Measurements from ENCODE around the gene STAC. TPM values are rescaled to one million over a fixed set of nuclear protein-coding genes. Genes with fewer than 3 reads are reported as not detected.

Gene STAC
- total and polyA plus RNA-seq, 4 donors = 4.5 to 27.9 (median 7.3) TPM

- no peaks in the 10 kb centered on the region for H3K9me3 ChIP-seq (ENCODE audit: control insufficient read depth, insufficient read depth, low read length)
- 72% methylated on average over 3 of the region's 3 CpGs for WGBS (ENCODE audit: insufficient coverage)
- H3K27ac ChIP-seq (ENCODE audit: low read depth, low read length) = no peak overlapping the region
- no peak for DNase-seq (ENCODE audit: low read depth in 4 of 6, low spot score in 6 of 6)
- H3K4me1 ChIP-seq (ENCODE audit: control insufficient read depth, insufficient read depth, low read length) = no peaks in the 10 kb centered on the region
- no peaks in the 10 kb centered on the region for H3K36me3 ChIP-seq (ENCODE audit: control insufficient read depth, insufficient read depth, low read length)
- no peaks in the 10 kb centered on the region for H3K27me3 ChIP-seq (ENCODE audit: control insufficient read depth, insufficient read depth, low read length)
- no peak overlapping the region for H3K4me3 ChIP-seq (ENCODE audit: low read depth, low read length)
Measured at GRCh38 chr3:36591959-36592358, 211.7 kb downstream of the STAC start.

GRCh38 chr3:36595511-36595910, 215.2 kb downstream of the STAC start:
- no peak overlapping the region for H3K4me3 ChIP-seq (ENCODE audit: low read depth, low read length)
- H3K27ac ChIP-seq (ENCODE audit: low read depth, low read length) = no peak overlapping the region
- H3K4me1 ChIP-seq (ENCODE audit: control insufficient read depth, insufficient read depth, low read length) = no peaks in the 10 kb centered on the region
- DNase-seq (ENCODE audit: low read depth in 4 of 6, low spot score in 6 of 6) = peak in 1 of 6 donors; percentile 11
- no peaks in the 10 kb centered on the region for H3K27me3 ChIP-seq (ENCODE audit: control insufficient read depth, insufficient read depth, low read length)
- WGBS (ENCODE audit: insufficient coverage) = no CpG with 5 or more reads among the region's 1 CpG
- no peaks in the 10 kb centered on the region for H3K9me3 ChIP-seq (ENCODE audit: control insufficient read depth, insufficient read depth, low read length)
- no peaks in the 10 kb centered on the region for H3K36me3 ChIP-seq (ENCODE audit: control insufficient read depth, insufficient read depth, low read length)

GRCh38 chr3:36596419-36596818, 216.1 kb downstream of the STAC start:
- Histone ChIP-seq H3K4me1 (ENCODE audit: control insufficient read depth, insufficient read depth, low read length) (no peaks in the 10 kb centered on the region), H3K27ac (ENCODE audit: low read depth, low read length) (no peak overlapping the region), H3K36me3 (ENCODE audit: control insufficient read depth, insufficient read depth, low read length) (no peaks in the 10 kb centered on the region), H3K27me3 (ENCODE audit: control insufficient read depth, insufficient read depth, low read length) (no peaks in the 10 kb centered on the region), H3K4me3 (ENCODE audit: low read depth, low read length) (no peak overlapping the region), H3K9me3 (ENCODE audit: control insufficient read depth, insufficient read depth, low read length) (no peaks in the 10 kb centered on the region)
- 88% methylated on average over 2 of the region's 2 CpGs for WGBS (ENCODE audit: insufficient coverage)
- no peak for DNase-seq (ENCODE audit: low read depth in 4 of 6, low spot score in 6 of 6)

GRCh38 chr3:36597422-36597821, 217.1 kb downstream of the STAC start:
- no peak overlapping the region for H3K27ac ChIP-seq (ENCODE audit: low read depth, low read length)
- WGBS (ENCODE audit: insufficient coverage) = 90% methylated on average over 1 of the region's 2 CpGs
- no peak overlapping the region for H3K4me3 ChIP-seq (ENCODE audit: low read depth, low read length)
- no peaks in the 10 kb centered on the region for H3K27me3 ChIP-seq (ENCODE audit: control insufficient read depth, insufficient read depth, low read length)
- no peaks in the 10 kb centered on the region for H3K4me1 ChIP-seq (ENCODE audit: control insufficient read depth, insufficient read depth, low read length)
- no peaks in the 10 kb centered on the region for H3K36me3 ChIP-seq (ENCODE audit: control insufficient read depth, insufficient read depth, low read length)
- DNase-seq (ENCODE audit: low read depth in 4 of 6, low spot score in 6 of 6) = no peak
- H3K9me3 ChIP-seq (ENCODE audit: control insufficient read depth, insufficient read depth, low read length) = no peaks in the 10 kb centered on the region

Measured in spinal cord (tissue), 10 donors.